HUES64 (cell line): ENCODE data around the gene PCBP3.
"Not testable (repeated sequence)": the region's sequence is repeated elsewhere in the genome, so short reads cannot be mapped to it uniquely, and the experiment has no call there.

Experiments used
- H3K27ac ChIP-seq: 2 replicates; pipeline ENCODE4 v1.7.0; 2013; ENCODE audit warnings: low read depth, low read length, inconsistent platforms
- H3K27me3 ChIP-seq: 2 replicates; pipeline ENCODE4 v1.6.1; 2013; ENCODE audit warnings: mild to moderate bottlenecking, low read length; ENCODE audit not compliant: insufficient read depth
- H3K36me3 ChIP-seq: 2 replicates; pipeline ENCODE4 v1.6.1; 2013; ENCODE audit warnings: mild to moderate bottlenecking, low read length; ENCODE audit not compliant: insufficient read depth
- H3K4me1 ChIP-seq: 2 replicates; pipeline ENCODE4 v1.6.1; 2013; ENCODE audit warnings: mild to moderate bottlenecking, low read length, moderate library complexity; ENCODE audit not compliant: insufficient read depth
- H3K4me3 ChIP-seq: 2 replicates; pipeline ENCODE4 v1.5.1; 2013; ENCODE audit warnings: mild to moderate bottlenecking, low read length, moderate library complexity
- H3K9ac ChIP-seq: 2 replicates; pipeline ENCODE4 v1.6.1; 2013; ENCODE audit warnings: mild to moderate bottlenecking, low read depth, low read length
- H3K9me3 ChIP-seq: 2 replicates; pipeline ENCODE4 v1.6.1; 2013; ENCODE audit warnings: low read depth, low read length; ENCODE audit not compliant: insufficient read depth
- WGBS: fragments of 150-250, 120-280 bp; methylation state at CpG from one replicate; pipeline ENCODE4 v1.1.7; 2013; ENCODE audit warnings: missing lambda C conversion rate; 5-methylcytosine and 5-hydroxymethylcytosine counted together

The PCBP3 gene

GRCh38 chr21:45845770-45846090, 202.2 kb downstream of the PCBP3 start:
- H3K27ac ChIP-seq: no peak overlapping the region
- no peaks in the 10 kb centered on the region for H3K36me3 ChIP-seq
- no peak overlapping the region for H3K9ac ChIP-seq
- peaks cover 11% of the 10 kb centered on the region; the same call in 1 of the 2 replicates for H3K9me3 ChIP-seq
- WGBS: 71% methylated on average over 3 of the region's 3 CpGs
- no peaks in the 10 kb centered on the region for H3K27me3 ChIP-seq
- no peaks in the 10 kb centered on the region for H3K4me1 ChIP-seq
- no peak overlapping the region for H3K4me3 ChIP-seq

GRCh38 chr21:45846373-45847160, 203.0 kb downstream of the PCBP3 start:
- Histone ChIP-seq H3K36me3 (no peaks in the 10 kb centered on the region), H3K9me3 (peaks cover 2% of the 10 kb centered on the region; the same call in 1 of the 2 replicates), H3K4me3 (no peak overlapping the region), H3K27me3 (no peaks in the 10 kb centered on the region), H3K27ac (no peak overlapping the region), H3K9ac (no peak overlapping the region), H3K4me1 (no peaks in the 10 kb centered on the region)
- WGBS: 94% methylated on average over 8 of the region's 8 CpGs

- 91% methylated on average over 10 of the region's 10 CpGs for WGBS
- Histone ChIP-seq H3K27me3 (no peaks in the 10 kb centered on the region), H3K9ac (no peak overlapping the region), H3K27ac (no peak overlapping the region), H3K9me3 (no peaks in the 10 kb centered on the region), H3K4me3 (no peak overlapping the region), H3K36me3 (no peaks in the 10 kb centered on the region), H3K4me1 (no peaks in the 10 kb centered on the region)
These were observed 204.3 kb downstream of the PCBP3 start for GRCh38 chr21:45847870-45848269.

- no peak overlapping the region for H3K4me3 ChIP-seq
These were observed 204.8 kb downstream of the PCBP3 start for GRCh38 chr21:45848331-45848730.

GRCh38 chr21:45848805-45849204, 205.3 kb downstream of the PCBP3 start:
- no peaks in the 10 kb centered on the region for H3K4me1 ChIP-seq
- WGBS: 96% methylated on average over 2 of the region's 2 CpGs
- no peak overlapping the region for H3K27ac ChIP-seq
- no peaks in the 10 kb centered on the region for H3K9me3 ChIP-seq
- H3K36me3 ChIP-seq: no peaks in the 10 kb centered on the region
- H3K9ac ChIP-seq: no peak overlapping the region
- H3K4me3 ChIP-seq: no peak overlapping the region
- H3K27me3 ChIP-seq: no peaks in the 10 kb centered on the region

More at GRCh38 chr21:45848331-45848730, 204.8 kb downstream of the PCBP3 start:
- H3K27ac ChIP-seq: no peak overlapping the region
- WGBS: 88% methylated on average over 2 of the region's 2 CpGs
- H3K9ac ChIP-seq: no peak overlapping the region
- no peaks in the 10 kb centered on the region for H3K9me3 ChIP-seq
- H3K27me3 ChIP-seq: no peaks in the 10 kb centered on the region
- H3K4me1 ChIP-seq: no peaks in the 10 kb centered on the region
- no peaks in the 10 kb centered on the region for H3K36me3 ChIP-seq

GRCh38 chr21:45849651-45850050, 206.1 kb downstream of the PCBP3 start:
- 92% methylated on average over 10 of the region's 10 CpGs for WGBS
- Histone ChIP-seq H3K27ac (no peak overlapping the region), H3K36me3 (no peaks in the 10 kb centered on the region)

GRCh38 chr21:45850181-45850580, 206.7 kb downstream of the PCBP3 start:
- peaks cover 8% of the 10 kb centered on the region; the same call in 1 of the 2 replicates for H3K4me1 ChIP-seq
- no peak overlapping the region for H3K4me3 ChIP-seq
- no peak overlapping the region for H3K9ac ChIP-seq
- H3K9me3 ChIP-seq: no peaks in the 10 kb centered on the region
- no peaks in the 10 kb centered on the region for H3K36me3 ChIP-seq
- no peak overlapping the region for H3K27ac ChIP-seq
- 89% methylated on average over 4 of the region's 4 CpGs for WGBS
- H3K27me3 ChIP-seq: no peaks in the 10 kb centered on the region

More at GRCh38 chr21:45849651-45850050, 206.1 kb downstream of the PCBP3 start:
- Histone ChIP-seq H3K4me3 (no peak overlapping the region), H3K27me3 (no peaks in the 10 kb centered on the region), H3K4me1 (peaks cover 5% of the 10 kb centered on the region; the same call in 1 of the 2 replicates), H3K9me3 (no peaks in the 10 kb centered on the region), H3K9ac (no peak overlapping the region)

- WGBS: 77% methylated on average over 5 of the region's 5 CpGs
- not testable (repeated sequence) for H3K36me3 ChIP-seq, H3K27ac ChIP-seq, H3K4me3 ChIP-seq, H3K27me3 ChIP-seq, H3K9ac ChIP-seq, H3K9me3 ChIP-seq
- peaks cover 27% of the 10 kb centered on the region for H3K4me1 ChIP-seq
These were observed 208.9 kb downstream of the PCBP3 start for GRCh38 chr21:45852386-45852785.

- 96% methylated on average over 12 of the region's 12 CpGs for WGBS
- no peaks in the 10 kb centered on the region for H3K27me3 ChIP-seq
These were observed 209.4 kb downstream of the PCBP3 start for GRCh38 chr21:45852886-45853400.

GRCh38 chr21:45853703-45854342, 210.3 kb downstream of the PCBP3 start:
- 90% methylated on average over 19 of the region's 19 CpGs for WGBS

More at GRCh38 chr21:45852886-45853400, 209.4 kb downstream of the PCBP3 start:
- Histone ChIP-seq H3K4me3 (no peak overlapping the region), H3K27ac (no peak overlapping the region), H3K36me3 (no peaks in the 10 kb centered on the region), H3K9ac (no peak overlapping the region), H3K9me3 (no peaks in the 10 kb centered on the region), H3K4me1 (peaks cover 27% of the 10 kb centered on the region)

GRCh38 chr21:45854690-45855247, 211.2 kb downstream of the PCBP3 start:
- no peak overlapping the region for H3K9ac ChIP-seq
- peaks cover 27% of the 10 kb centered on the region for H3K4me1 ChIP-seq
- H3K36me3 ChIP-seq: no peaks in the 10 kb centered on the region
- 74% methylated on average over 12 of the region's 12 CpGs for WGBS
- no peaks in the 10 kb centered on the region for H3K27me3 ChIP-seq
- no peaks in the 10 kb centered on the region for H3K9me3 ChIP-seq
- no peak overlapping the region for H3K27ac ChIP-seq
- no peak overlapping the region for H3K4me3 ChIP-seq

More at GRCh38 chr21:45853703-45854342, 210.3 kb downstream of the PCBP3 start:
- no peak overlapping the region for H3K9ac ChIP-seq
- H3K27me3 ChIP-seq: no peaks in the 10 kb centered on the region
- no peak overlapping the region for H3K27ac ChIP-seq
- H3K9me3 ChIP-seq: no peaks in the 10 kb centered on the region
- H3K4me3 ChIP-seq: no peak overlapping the region
- no peaks in the 10 kb centered on the region for H3K36me3 ChIP-seq
- peaks cover 27% of the 10 kb centered on the region for H3K4me1 ChIP-seq
